Midbrain (tissue), 1 donor: ENCODE data around the gene PTPRT.
"Not testable (repeated sequence)": the region's sequence is repeated elsewhere in the genome, so short reads cannot be mapped to it uniquely, and the experiment has no call there.

Experiments
- DNase-seq: peaks from one replicate; lab custom pipeline; 2025; lab: John Stamatoyannopoulos, UW

Gene PTPRT

GRCh38 chr20:42281801-42282200, 907.9 kb downstream of the PTPRT start:
- peak; percentile 46 for DNase-seq

- peak; percentile 34 for DNase-seq
Measured at GRCh38 chr20:42276718-42277602, 912.7 kb downstream of the PTPRT start.

- no peak for DNase-seq
Measured at GRCh38 chr20:42274986-42275385, 914.7 kb downstream of the PTPRT start.

GRCh38 chr20:42272516-42272915, 917.2 kb downstream of the PTPRT start:
- no peak for DNase-seq

- DNase-seq = no peak
Measured at GRCh38 chr20:42270539-42270938, 919.2 kb downstream of the PTPRT start.

- no peak for DNase-seq
Measured at GRCh38 chr20:42267793-42268384, 921.8 kb downstream of the PTPRT start.

- no peak for DNase-seq
Measured at GRCh38 chr20:42261766-42262270, 927.9 kb downstream of the PTPRT start.

- DNase-seq = no peak
Measured at GRCh38 chr20:42260184-42260583, 929.5 kb downstream of the PTPRT start.

GRCh38 chr20:42259389-42259788, 930.3 kb downstream of the PTPRT start:
- DNase-seq = no peak

GRCh38 chr20:42258564-42259302, 931.0 kb downstream of the PTPRT start:
- DNase-seq = no peak

GRCh38 chr20:42255821-42256220, 933.9 kb downstream of the PTPRT start:
- no peak for DNase-seq

- no peak for DNase-seq
Measured at GRCh38 chr20:42254673-42255072, 935.0 kb downstream of the PTPRT start.

- DNase-seq = no peak
Measured at GRCh38 chr20:42252116-42252515, 937.6 kb downstream of the PTPRT start.

GRCh38 chr20:42218621-42219374, 970.9 kb downstream of the PTPRT start:
- no peak for DNase-seq

- no peak for DNase-seq
Measured at GRCh38 chr20:42214074-42214473, 975.6 kb downstream of the PTPRT start.

- no peak for DNase-seq
Measured at GRCh38 chr20:42212391-42212790, 977.3 kb downstream of the PTPRT start.

GRCh38 chr20:42206557-42206956, 983.1 kb downstream of the PTPRT start:
- not testable (repeated sequence) for DNase-seq

- peak; percentile 46 for DNase-seq
Measured at GRCh38 chr20:42204109-42204660, 985.5 kb downstream of the PTPRT start.

GRCh38 chr20:42197599-42197998, 992.1 kb downstream of the PTPRT start:
- no peak for DNase-seq

GRCh38 chr20:42193119-42193518, 996.6 kb downstream of the PTPRT start:
- no peak for DNase-seq

- DNase-seq = no peak
Measured at GRCh38 chr20:42192321-42192720, 997.4 kb downstream of the PTPRT start.
